ENCODE results near the gene EVX2. TPM values are rescaled to one million over a fixed set of nuclear protein-coding genes. Genes with fewer than 3 reads are reported as not detected.

EVX2 gene
- total and polyA plus RNA-seq, 10 donors: not detected

- Histone ChIP-seq H3K27ac (no peak overlapping the region), H3K36me3 (no peaks in the 10 kb centered on the region), H3K27me3 (replicated peaks in 1 of 7) (peaks cover 21 to 100% (median 100%) of the 10 kb centered on the region in 7 donors), H3K4me3 (no peak overlapping the region), H3K4me1 (peaks cover 0 to 29% (median 11%) of the 10 kb centered on the region in 6 donors), H3K9me3 (peaks cover 0 to 11% (median 0%) of the 10 kb centered on the region in 8 donors)
- DNase-seq: no peak
- intact Hi-C loops (cut with DNase I; ENCODE audit: low total_unique reads): loop anchor here (10.0 kb wide), 1 partner anchor 700 kb away; no protein-coding TSS in a partner anchor
- TF ChIP-seq POLR2AphosphoS5 (IDR thresholded peaks at IDR 0.05): no peak
- no peak for TF ChIP-seq CTCF (IDR thresholded peaks at IDR 0.05 in 8 of 11, conservative IDR thresholded peaks at IDR 0.05 in 3 of 11)
- no peak for TF ChIP-seq POLR2A (IDR thresholded peaks at IDR 0.05)
- 13 to 27% (median 17%) methylated on average over 25 to 26 of the region's 26 CpGs for WGBS, 5 donors
Measured at GRCh38 chr2:176114120-176114929, 30.6 kb upstream of the EVX2 start.

- no peak for DNase-seq
- WGBS, 5 donors: 9 to 28% (median 11%) methylated on average over 19 to 40 of the region's 40 CpGs
- TF ChIP-seq POLR2A (IDR thresholded peaks at IDR 0.05) (no peak), CTCF (IDR thresholded peaks at IDR 0.05 in 8 of 11, conservative IDR thresholded peaks at IDR 0.05 in 3 of 11) (no peak), POLR2AphosphoS5 (IDR thresholded peaks at IDR 0.05) (no peak)
- Histone ChIP-seq H3K36me3 (no peaks in the 10 kb centered on the region), H3K27ac (no peak overlapping the region), H3K4me3 (no peak overlapping the region), H3K27me3 (replicated peaks in 1 of 7) (peaks cover 26 to 100% (median 100%) of the 10 kb centered on the region in 7 donors), H3K4me1 (peaks cover 0 to 37% (median 14%) of the 10 kb centered on the region in 6 donors), H3K9me3 (peaks cover 0 to 11% (median 0%) of the 10 kb centered on the region in 8 donors)
- intact Hi-C loops (cut with DNase I; ENCODE audit: low total_unique reads): loop anchor here (10.0 kb wide), 1 partner anchor 702 kb away; no protein-coding TSS in a partner anchor
Measured at GRCh38 chr2:176112375-176113302, 28.9 kb upstream of the EVX2 start.

- intact Hi-C loops (cut with DNase I; ENCODE audit: low total_unique reads): loop anchor here (10.0 kb wide), 1 partner anchor 703 kb away; no protein-coding TSS in a partner anchor
- Histone ChIP-seq H3K27ac (no peak overlapping the region), H3K27me3 (replicated peaks in 1 of 7) (peaks cover 21 to 100% (median 97%) of the 10 kb centered on the region in 7 donors), H3K36me3 (no peaks in the 10 kb centered on the region), H3K4me3 (no peak overlapping the region), H3K4me1 (peaks cover 3 to 43% (median 18%) of the 10 kb centered on the region in 6 donors), H3K9me3 (peaks cover 0 to 9% (median 0%) of the 10 kb centered on the region in 8 donors)
- TF ChIP-seq POLR2AphosphoS5 (IDR thresholded peaks at IDR 0.05): no peak
- TF ChIP-seq CTCF (IDR thresholded peaks at IDR 0.05 in 8 of 11, conservative IDR thresholded peaks at IDR 0.05 in 3 of 11): no peak
- no peak for DNase-seq
- 4 to 11% (median 7%) methylated on average over 29 of the region's 29 CpGs for WGBS, 5 donors
Measured at GRCh38 chr2:176111846-176112374, 28.1 kb upstream of the EVX2 start.
